IMR-90 (cell line): ENCODE data around the gene UQCRC1. TPM values are rescaled to one million over a fixed set of nuclear protein-coding genes. Genes with fewer than 3 reads are reported as not detected.

Experiments
- ATAC-seq: fragments of 200-7000 bp; cut with Tn5 transposase; 2 replicates; pipeline ENCODE4 v1.9.1; 2020; ENCODE audit warnings: low read depth, mild to moderate bottlenecking, moderate library complexity
- BruUV-seq: library from RNA; stranded (reverse); fragments of 400-500 nt; replicated peaks from 2 replicates; lab custom pipeline; 2021; lab: Mats Ljungman, UMichigan
- CTCF ChIA-PET: fragments of 300-600 bp; formaldehyde crosslinking; extraction: SDS; loops from one replicate; lab custom pipeline; 2021; ENCODE audit warnings: antibody characterized with exemption; lab: Yijun Ruan, JAX
- POLR2A ChIA-PET: fragments of 300-600 bp; sonication (Branson Sonifier 250); formaldehyde crosslinking; loops from one replicate; lab custom pipeline; 2022; ENCODE audit warnings: antibody characterized with exemption; ENCODE audit not compliant: unreplicated experiment; lab: Charles Lee
- DNase-seq: peaks from one replicate; pipeline ENCODE4 v3.0.0; 2013
- H2AFZ ChIP-seq: replicated peaks from 2 replicates; pipeline ENCODE3; 2013; ENCODE audit warnings: low read length, mild to moderate bottlenecking; ENCODE audit not compliant: poor library complexity
- H2AK5ac ChIP-seq: 2 replicates; pipeline ENCODE4 v1.6.1; 2013; ENCODE audit warnings: low read depth, low read length, inconsistent platforms
- H2AK9ac ChIP-seq: replicated peaks from 2 replicates; pipeline ENCODE3; 2013; ENCODE audit warnings: mild to moderate bottlenecking, low read depth, low read length, moderate library complexity; ENCODE audit not compliant: poor library complexity
- H2BK120ac ChIP-seq: 2 replicates; pipeline ENCODE4 v1.6.1; 2013; ENCODE audit warnings: low read depth, low read length, inconsistent platforms
- H2BK15ac ChIP-seq: 3 replicates; pipeline ENCODE4 v1.6.1; 2013; ENCODE audit warnings: low read depth, low read length, inconsistent platforms
- H2BK20ac ChIP-seq: 2 replicates; pipeline ENCODE4 v1.6.1; 2013; ENCODE audit warnings: low read depth, mild to moderate bottlenecking, inconsistent platforms, low read length, moderate library complexity
- H2BK5ac ChIP-seq: 2 replicates; pipeline ENCODE4 v1.6.1; 2013; ENCODE audit warnings: mild to moderate bottlenecking, low read depth, low read length, inconsistent platforms; ENCODE audit not compliant: poor library complexity, severe bottlenecking
- H3K14ac ChIP-seq: replicated peaks from 2 replicates; pipeline ENCODE4 v1.6.1; 2013; ENCODE audit warnings: low read depth, low read length, inconsistent platforms
- H3K18ac ChIP-seq: 2 replicates; pipeline ENCODE4 v1.6.1; 2013; ENCODE audit warnings: low read depth, low read length, control low read depth
- H3K23ac ChIP-seq: 2 replicates; pipeline ENCODE4 v1.6.1; 2013; ENCODE audit warnings: low read depth, low read length, inconsistent platforms
- H3K27ac ChIP-seq: 2 replicates; pipeline ENCODE4 v1.5.1; 2013; ENCODE audit warnings: mild to moderate bottlenecking, control low read depth, low read length; ENCODE audit not compliant: insufficient read depth
- H3K27me3 ChIP-seq: 2 replicates; pipeline ENCODE4 v1.6.1; 2013; ENCODE audit warnings: low read length; ENCODE audit not compliant: control insufficient read depth, insufficient read depth
- H3K36me3 ChIP-seq: 2 replicates; pipeline ENCODE4 v1.6.1; 2013; ENCODE audit warnings: low read length, mixed read lengths; ENCODE audit not compliant: control insufficient read depth, insufficient read depth
- H3K4ac ChIP-seq: 2 replicates; pipeline ENCODE4 v1.6.1; 2013; ENCODE audit warnings: low read depth, low read length, inconsistent platforms
- H3K4me1 ChIP-seq: 2 replicates; pipeline ENCODE4 v1.6.1; 2013; ENCODE audit warnings: low read length, mixed read lengths; ENCODE audit not compliant: control insufficient read depth, insufficient read depth
- H3K4me2 ChIP-seq: 2 replicates; pipeline ENCODE4 v1.6.1; 2013; ENCODE audit warnings: low read depth, mild to moderate bottlenecking, control low read depth, low read length, moderate library complexity
- H3K4me3 ChIP-seq: 2 replicates; pipeline ENCODE4 v1.5.1; 2013; ENCODE audit warnings: low read depth, mild to moderate bottlenecking, control low read depth, low read length, moderate library complexity; ENCODE audit not compliant: insufficient read depth
- H3K56ac ChIP-seq: 2 replicates; pipeline ENCODE4 v1.6.1; 2013; ENCODE audit warnings: low read length, inconsistent platforms; ENCODE audit not compliant: insufficient read depth; ENCODE audit errors: extremely low read depth
- H3K79me1 ChIP-seq, 2 experiments: 2 replicates each; pipeline ENCODE4 v1.6.1; 2013; ENCODE audit warnings: low read length in 2 of 2, inconsistent platforms in 1 of 2, low read depth in 1 of 2
- H3K9ac ChIP-seq: 2 replicates; pipeline ENCODE4 v1.6.1; 2013; ENCODE audit warnings: low read depth, low read length, control low read depth
- H3K9me1 ChIP-seq: 2 replicates; pipeline ENCODE4 v1.6.1; 2013; ENCODE audit warnings: low read length, inconsistent platforms; ENCODE audit not compliant: insufficient read depth
- H3K9me3 ChIP-seq: 2 replicates; pipeline ENCODE4 v1.6.1; 2013; ENCODE audit warnings: low read length; ENCODE audit not compliant: control insufficient read depth, insufficient read depth
- H4K20me1 ChIP-seq: 2 replicates; pipeline ENCODE4 v1.6.1; 2013; ENCODE audit warnings: low read length, inconsistent platforms; ENCODE audit not compliant: insufficient read depth
- H4K5ac ChIP-seq: 2 replicates; pipeline ENCODE4 v1.6.1; 2013; ENCODE audit warnings: mild to moderate bottlenecking, low read depth, low read length, control low read depth
- H4K8ac ChIP-seq, 2 experiments: 2 replicates each; pipeline ENCODE4 v1.6.1; 2013; ENCODE audit warnings: low read depth in 2 of 2, low read length in 2 of 2, control low read depth in 1 of 2, inconsistent platforms in 1 of 2
- H4K91ac ChIP-seq: 2 replicates; pipeline ENCODE4 v1.6.1; 2013; ENCODE audit warnings: low read depth, low read length, inconsistent platforms; ENCODE audit not compliant: insufficient read depth
- BHLHE40 ChIP-seq: fragments of 150-350 bp; IDR thresholded peaks from 2 replicates; pipeline ENCODE4 v1.6.1; 2016; ENCODE audit warnings: mild to moderate bottlenecking, low read depth, low read length
- CEBPB ChIP-seq: IDR thresholded peaks from 2 replicates; pipeline ENCODE4 v1.6.1; 2012; ENCODE audit warnings: low read depth, low read length, improper control_type of control experiment
- CHD1 ChIP-seq: IDR thresholded peaks from 2 replicates; pipeline ENCODE4 v1.6.1; 2012; ENCODE audit warnings: low read depth, low read length, improper control_type of control experiment
- FOS ChIP-seq: fragments of 150-350 bp; IDR thresholded peaks from 2 replicates; pipeline ENCODE4 v1.6.1; 2016; ENCODE audit warnings: low read depth, low read length
- MAFK ChIP-seq: IDR thresholded peaks from 2 replicates; pipeline ENCODE4 v1.6.1; 2012; ENCODE audit warnings: low read depth, low read length, improper control_type of control experiment
- MAZ ChIP-seq: IDR thresholded peaks from 2 replicates; pipeline ENCODE4 v1.6.1; 2012; ENCODE audit warnings: low read depth, mild to moderate bottlenecking, low read length, improper control_type of control experiment, moderate library complexity, borderline replicate concordance
- MXI1 ChIP-seq: IDR thresholded peaks from 2 replicates; pipeline ENCODE4 v1.6.1; 2012; ENCODE audit warnings: low read depth, mild to moderate bottlenecking, low read length, moderate library complexity, borderline replicate concordance
- NFE2L2 ChIP-seq: fragments of 150-350 bp; IDR thresholded peaks from 2 replicates; pipeline ENCODE4 v1.6.1; 2016; ENCODE audit warnings: low read depth, mild to moderate bottlenecking, low read length
- POLR2A ChIP-seq: IDR thresholded peaks from 2 replicates; pipeline ENCODE4 v1.6.1; 2012; ENCODE audit warnings: mild to moderate bottlenecking, low read depth, low read length
- RAD21 ChIP-seq: IDR thresholded peaks from 2 replicates; pipeline ENCODE4 v1.6.1; 2012; ENCODE audit warnings: low read length, improper control_type of control experiment
- RCOR1 ChIP-seq: IDR thresholded peaks from 2 replicates; pipeline ENCODE4 v1.6.1; 2012; ENCODE audit warnings: mild to moderate bottlenecking, low read length, improper control_type of control experiment; ENCODE audit not compliant: insufficient replicate concordance
- SMC3 ChIP-seq: fragments of 150-350 bp; IDR thresholded peaks from 2 replicates; pipeline ENCODE4 v1.6.1; 2016; ENCODE audit warnings: low read depth, mild to moderate bottlenecking, antibody characterized with exemption, low read length, moderate library complexity
- WGBS, 2 experiments: methylation state at CpG; one replicate each; pipeline versions ENCODE4 v1.1.5 to v1.1.7; 2013; ENCODE audit warnings: missing lambda C conversion rate in 2 of 2; ENCODE audit not compliant: insufficient read length in 1 of 2; ENCODE audit errors: extremely low coverage in 2 of 2; 5-methylcytosine and 5-hydroxymethylcytosine counted together
- dilution Hi-C: fragments of 300-500 bp; cut with HindIII; formaldehyde crosslinking; loops from one replicate; pipeline ENCODE4 v1.14.3; 2018; ENCODE audit warnings: low sequenced_read_pairs; ENCODE audit not compliant: unreplicated experiment
- in situ Hi-C: fragments of 300-500 bp; cut with MboI; formaldehyde crosslinking; loops from 3 replicates; pipeline ENCODE4 v1.14.3; 2019; ENCODE audit warnings: low sequenced_read_pairs, inconsistent platforms, mixed read lengths
- intact Hi-C: fragments of 100-400 bp; cut with micrococcal nuclease; formaldehyde crosslinking; loops from 2 replicates; pipeline ENCODE4 v1.10.0; 2022
- polyA plus RNA-seq, 3 experiments: library from polyadenylated mRNA; depleted of rRNA; stranded (reverse); fragments of >200 nt; gene quantifications; 2 replicates each; pipeline ENCODE4 v1.2.3, GENCODE V29; 2012; ENCODE audit warnings: low replicate concordance in 1 of 3
- total RNA-seq: library from RNA; depleted of rRNA; stranded (reverse); fragments of >200 nt; gene quantifications from 2 replicates; pipeline ENCODE4 v1.2.3, GENCODE V29; 2012
- TF ChIP-seq, protein P1 (sequence below): fragments of 150-350 bp; IDR thresholded peaks from 2 replicates; pipeline ENCODE4 v1.6.1; 2017; ENCODE audit warnings: mild to moderate bottlenecking, antibody characterized with exemption, low read length, low read depth
- TF ChIP-seq, protein P2 (sequence below): conservative IDR thresholded peaks from 2 replicates; pipeline ENCODE4 v1.5.1; 2012; ENCODE audit warnings: mild to moderate bottlenecking, low read depth, low read length, improper control_type of control experiment

UQCRC1 gene
- total and polyA plus RNA-seq, 2 of the 4 experiments (the other 2 are of a cell fraction), result 474 to 1,365 TPM

DNA sequence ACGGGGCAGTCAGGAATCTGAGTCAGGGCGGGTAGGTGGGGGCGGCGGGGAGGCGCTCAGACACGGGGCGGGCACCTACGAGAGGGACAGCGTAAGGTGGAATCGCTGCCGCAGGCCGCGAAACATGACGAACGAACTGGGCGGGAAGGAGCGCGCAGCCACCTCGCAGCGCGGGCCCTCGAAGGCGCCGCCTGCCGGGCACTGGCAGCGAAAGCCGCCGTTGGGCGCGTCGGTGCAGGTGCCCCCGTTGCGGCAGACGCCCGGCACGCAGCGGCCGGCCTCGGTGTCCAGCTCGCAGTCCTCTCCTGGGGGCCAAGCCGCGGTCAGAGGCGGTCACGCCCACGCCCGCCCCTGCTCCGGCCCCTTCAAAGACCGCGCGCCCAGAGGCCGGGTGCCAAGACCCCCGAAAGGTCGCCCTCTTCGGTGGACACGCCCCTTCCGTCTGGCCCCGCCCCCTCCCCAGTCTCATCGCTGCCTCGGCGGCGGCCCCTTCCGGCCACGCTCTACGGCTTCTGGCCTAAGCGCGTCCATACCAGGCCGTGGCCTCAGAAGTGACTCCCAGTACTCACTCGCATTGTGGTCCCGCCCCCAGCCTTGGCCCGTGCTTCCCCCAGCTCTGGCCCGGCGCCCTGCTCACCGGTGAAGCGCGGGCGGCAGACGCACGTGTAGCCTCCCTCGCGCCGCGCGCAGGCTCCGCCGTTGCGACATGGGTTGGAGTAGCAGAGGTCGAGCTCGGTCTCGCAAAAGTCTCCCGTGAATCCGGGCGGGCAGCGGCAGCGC, 46.8 kb upstream of the UQCRC1 start:
- Histone ChIP-seq H3K79me1 (no peaks in the 10 kb centered on the region), H4K8ac (peak overlapping the region; percentile 64 to 70; a peak in 2 of 4 replicates), H3K14ac (no peak overlapping the region), H3K9me3 (no peaks in the 10 kb centered on the region), H4K20me1 (no peaks in the 10 kb centered on the region), H3K27ac (peak overlapping the region; percentile 17; the same call in 1 of the 2 replicates), H3K36me3 (no peaks in the 10 kb centered on the region), H3K18ac (no peak overlapping the region), H3K9ac (peak overlapping the region; percentile 39), H4K91ac (peak overlapping the region; percentile 56; the same call in 1 of the 2 replicates), H2BK120ac (peak overlapping the region; percentile 16; the same call in 1 of the 2 replicates), H4K5ac (no peak overlapping the region), H3K23ac (no peak overlapping the region), H2BK15ac (0 out of 3 replicates have a peak overlapping the region, but pooled peaks have one; percentile 49), H2AK5ac (peak overlapping the region; percentile 70; the same call in 1 of the 2 replicates), H3K4me3 (peak overlapping the region; percentile 51), H3K56ac (no peak overlapping the region), H2BK5ac (no peak overlapping the region), H3K27me3 (no peaks in the 10 kb centered on the region; the same call in 1 of the 2 replicates), H3K4me1 (peaks cover 3% of the 10 kb centered on the region; the same call in 1 of the 2 replicates), H3K4ac (peak overlapping the region; percentile 31; the same call in 1 of the 2 replicates), H2BK20ac (no peak overlapping the region), H2AK9ac (peak overlapping the region; percentile 15), H3K4me2 (peak overlapping the region; percentile 50; the same call in 1 of the 2 replicates), H2AFZ (peak overlapping the region; percentile 97), H3K9me1 (no peaks in the 10 kb centered on the region)
- dilution Hi-C loops, result no loop called here
- in situ Hi-C loops, result no loop called here
- WGBS, 2 experiments, result 13% methylated on average over 57 of the region's 94 CpGs; no CpG with 5 or more reads in 1 of the 2 experiments
- peak; percentile 62 for DNase-seq
- POLR2A ChIA-PET, result no interaction called here
- BruUV-seq, result no TSS peak
- ATAC-seq, result peak; percentile 93
- CTCF ChIA-PET, result interaction anchor here (1.0 kb wide), 1 partner anchor 22 kb away, joined by 3 read pairs; no protein-coding TSS in a partner anchor
- intact Hi-C loops, result loop anchor here (2.0 kb wide), 1 partner anchor 43 kb away; no protein-coding TSS in a partner anchor
- TF ChIP-seq MAFK (no peak), BHLHE40 (peak; percentile 87), NFE2L2 (no peak), POLR2A (no peak), SMC3 (peak; percentile 58; the same call in 1 of the 2 replicates), RAD21 (peak; percentile 56), CEBPB (peak; percentile 68), MAZ (peak; percentile 51; the same call in 1 of the 2 replicates), MXI1 (no peak; the same call in 1 of the 2 replicates), CHD1 (no peak), RCOR1 (peak; percentile 57), FOS (no peak)
- TF ChIP-seq, protein P1, sequence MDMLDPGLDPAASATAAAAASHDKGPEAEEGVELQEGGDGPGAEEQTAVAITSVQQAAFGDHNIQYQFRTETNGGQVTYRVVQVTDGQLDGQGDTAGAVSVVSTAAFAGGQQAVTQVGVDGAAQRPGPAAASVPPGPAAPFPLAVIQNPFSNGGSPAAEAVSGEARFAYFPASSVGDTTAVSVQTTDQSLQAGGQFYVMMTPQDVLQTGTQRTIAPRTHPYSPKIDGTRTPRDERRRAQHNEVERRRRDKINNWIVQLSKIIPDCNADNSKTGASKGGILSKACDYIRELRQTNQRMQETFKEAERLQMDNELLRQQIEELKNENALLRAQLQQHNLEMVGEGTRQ, result no peak
- TF ChIP-seq, protein P2, sequence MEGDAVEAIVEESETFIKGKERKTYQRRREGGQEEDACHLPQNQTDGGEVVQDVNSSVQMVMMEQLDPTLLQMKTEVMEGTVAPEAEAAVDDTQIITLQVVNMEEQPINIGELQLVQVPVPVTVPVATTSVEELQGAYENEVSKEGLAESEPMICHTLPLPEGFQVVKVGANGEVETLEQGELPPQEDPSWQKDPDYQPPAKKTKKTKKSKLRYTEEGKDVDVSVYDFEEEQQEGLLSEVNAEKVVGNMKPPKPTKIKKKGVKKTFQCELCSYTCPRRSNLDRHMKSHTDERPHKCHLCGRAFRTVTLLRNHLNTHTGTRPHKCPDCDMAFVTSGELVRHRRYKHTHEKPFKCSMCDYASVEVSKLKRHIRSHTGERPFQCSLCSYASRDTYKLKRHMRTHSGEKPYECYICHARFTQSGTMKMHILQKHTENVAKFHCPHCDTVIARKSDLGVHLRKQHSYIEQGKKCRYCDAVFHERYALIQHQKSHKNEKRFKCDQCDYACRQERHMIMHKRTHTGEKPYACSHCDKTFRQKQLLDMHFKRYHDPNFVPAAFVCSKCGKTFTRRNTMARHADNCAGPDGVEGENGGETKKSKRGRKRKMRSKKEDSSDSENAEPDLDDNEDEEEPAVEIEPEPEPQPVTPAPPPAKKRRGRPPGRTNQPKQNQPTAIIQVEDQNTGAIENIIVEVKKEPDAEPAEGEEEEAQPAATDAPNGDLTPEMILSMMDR, result peak; percentile 72
